AML-193 (cell line): ENCODE measurements around the gene CPS1.

Source experiments
- DNase-seq, 2 experiments: peaks; one replicate each; lab custom pipeline; 2025; lab: John Stamatoyannopoulos, UW

Gene CPS1

GRCh38 chr2:210546424-210547208 lies 9.8 kb upstream of the CPS1 start:
- no peak for DNase-seq

DNA sequence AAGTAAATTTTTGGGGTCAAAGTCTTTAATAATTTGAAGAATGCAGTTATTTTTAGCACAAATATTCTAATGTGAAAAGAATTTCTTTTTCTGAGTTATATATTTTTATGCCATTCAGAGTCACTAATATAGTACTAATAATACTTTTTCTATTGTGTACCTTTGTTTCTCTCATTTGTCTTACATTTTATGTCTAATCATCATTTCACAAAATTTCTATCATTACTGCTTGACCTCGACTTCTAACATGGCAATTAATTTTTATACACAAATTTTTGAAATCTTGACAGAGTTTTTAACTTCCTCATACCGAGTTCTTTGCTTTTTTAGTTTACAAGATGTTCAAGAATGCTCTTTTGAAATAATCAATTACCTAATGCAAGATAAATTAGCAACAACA lies 8.4 kb upstream of the CPS1 start:
- no peak for DNase-seq

DNA sequence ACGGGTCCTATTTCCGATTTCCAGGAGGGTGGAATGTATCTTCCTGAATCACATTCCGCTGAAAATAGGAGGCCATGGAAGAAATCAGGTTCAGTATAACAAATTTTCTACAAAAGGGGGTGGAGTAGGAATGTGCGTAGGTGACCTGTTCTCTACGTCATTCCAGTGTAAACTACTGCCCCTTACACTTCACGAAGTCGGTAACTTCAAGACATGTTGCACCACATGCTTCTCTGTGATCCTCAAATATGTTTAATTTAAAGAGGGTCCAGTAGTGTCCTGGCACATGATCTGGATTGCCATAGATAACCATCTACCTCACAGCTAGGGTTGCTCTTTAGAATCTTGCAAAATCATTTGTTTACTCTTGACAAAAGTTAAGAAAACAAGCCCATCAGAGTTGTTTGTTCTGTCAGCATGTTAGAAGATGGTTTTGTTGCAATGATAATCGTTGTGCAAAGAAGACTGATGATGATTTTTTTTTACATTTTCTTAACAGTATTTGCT lies 7.5 kb upstream of the CPS1 start:
- DNase-seq = no peak

GRCh38 chr2:210551001-210551400 lies 5.4 kb upstream of the CPS1 start:
- DNase-seq = no peak

DNA sequence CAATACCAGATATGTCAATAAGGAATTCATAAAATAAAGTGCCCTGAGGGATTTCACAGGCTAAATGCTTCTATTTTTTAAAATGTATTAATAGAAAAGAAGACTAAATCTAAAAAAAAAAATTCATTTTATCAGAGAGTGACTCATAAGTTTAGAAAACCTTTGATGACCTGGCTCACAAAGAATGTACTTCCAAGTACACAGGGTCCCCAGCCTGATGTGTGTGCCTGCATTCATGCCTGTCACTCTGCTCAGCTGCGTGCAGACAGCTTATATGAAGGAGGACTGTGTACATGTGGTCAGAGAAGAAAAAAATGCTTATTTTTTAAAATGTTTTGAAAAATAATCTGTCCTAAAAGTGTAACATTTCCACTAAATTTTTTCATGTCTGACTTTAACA lies 3.0 kb upstream of the CPS1 start:
- no peak for DNase-seq

DNA sequence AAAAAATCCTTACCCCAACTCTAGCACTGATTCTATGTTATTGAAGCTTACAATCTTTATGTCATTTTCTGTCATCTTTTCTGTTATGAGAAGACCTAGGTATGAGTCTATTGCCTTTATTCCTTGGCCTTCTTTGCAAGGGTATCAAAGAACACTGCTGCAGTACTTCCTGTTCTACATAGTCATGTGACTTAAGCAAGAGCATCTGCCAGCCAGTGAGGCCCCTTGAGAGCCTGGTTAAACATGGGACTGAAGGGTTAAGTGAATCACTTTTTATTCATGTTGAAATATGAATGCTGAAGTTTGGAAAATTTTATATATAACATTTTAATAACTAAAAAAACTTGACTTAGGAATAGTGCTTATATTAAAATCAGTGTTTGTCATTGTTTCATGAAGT lies 844 bp upstream of the CPS1 start:
- no peak for DNase-seq

GRCh38 chr2:210557721-210558120 lies 1.3 kb downstream of the CPS1 start:
- DNase-seq = no peak

GRCh38 chr2:210558708-210559107 lies 2.3 kb downstream of the CPS1 start:
- DNase-seq = no peak

GRCh38 chr2:210559182-210559581 lies 2.8 kb downstream of the CPS1 start:
- no peak for DNase-seq

GRCh38 chr2:210561475-210561874 lies 5.1 kb downstream of the CPS1 start:
- DNase-seq = no peak

DNA sequence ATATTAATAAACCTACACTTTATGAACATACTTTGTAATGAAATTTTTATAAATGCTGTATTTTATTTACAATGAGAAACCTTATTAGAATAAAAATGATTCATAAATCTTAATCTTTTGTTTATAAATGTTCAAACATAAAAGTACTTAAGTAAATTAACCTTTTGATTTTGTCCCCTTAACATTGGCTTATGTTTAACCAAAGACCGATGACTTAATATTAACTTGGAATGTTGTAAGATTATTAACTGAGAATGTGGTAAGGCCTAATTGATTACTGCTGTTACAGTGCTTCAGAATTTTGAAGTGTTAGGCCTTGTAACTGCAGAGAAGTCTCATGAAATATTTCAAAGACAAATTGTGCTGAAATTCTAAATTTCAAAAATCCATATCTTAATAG lies 5.7 kb downstream of the CPS1 start:
- no peak for DNase-seq

DNA sequence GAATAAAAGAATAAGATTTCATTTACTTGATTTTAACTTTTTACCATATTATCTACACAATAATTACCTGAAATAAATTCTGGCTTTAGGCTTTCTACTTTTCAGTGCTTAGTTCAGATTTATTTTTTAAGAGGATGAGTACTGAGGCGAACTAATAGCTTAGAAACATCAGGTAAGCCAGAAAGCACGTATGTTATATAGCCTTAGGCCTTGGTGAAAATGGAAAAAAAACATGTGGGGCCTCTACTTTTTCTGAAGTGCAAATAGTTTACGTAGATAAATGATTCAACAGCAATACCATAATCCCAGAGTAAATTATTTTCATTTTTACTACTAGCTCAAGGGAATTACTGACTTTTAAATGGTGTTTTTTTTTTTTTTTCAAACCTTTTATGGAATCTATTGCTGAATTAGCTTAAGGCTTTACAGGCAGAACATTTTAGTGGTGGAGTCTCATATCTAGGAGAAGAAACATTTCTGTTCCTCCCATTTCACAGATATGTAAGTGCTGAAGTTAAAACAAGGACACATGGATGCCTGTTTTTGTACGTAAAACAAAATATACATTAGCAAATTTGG lies 6.2 kb downstream of the CPS1 start:
- no peak for DNase-seq

GRCh38 chr2:210567279-210567678 lies 10.9 kb downstream of the CPS1 start:
- no peak for DNase-seq

GRCh38 chr2:210568108-210568507 lies 11.7 kb downstream of the CPS1 start:
- DNase-seq = no peak

DNA sequence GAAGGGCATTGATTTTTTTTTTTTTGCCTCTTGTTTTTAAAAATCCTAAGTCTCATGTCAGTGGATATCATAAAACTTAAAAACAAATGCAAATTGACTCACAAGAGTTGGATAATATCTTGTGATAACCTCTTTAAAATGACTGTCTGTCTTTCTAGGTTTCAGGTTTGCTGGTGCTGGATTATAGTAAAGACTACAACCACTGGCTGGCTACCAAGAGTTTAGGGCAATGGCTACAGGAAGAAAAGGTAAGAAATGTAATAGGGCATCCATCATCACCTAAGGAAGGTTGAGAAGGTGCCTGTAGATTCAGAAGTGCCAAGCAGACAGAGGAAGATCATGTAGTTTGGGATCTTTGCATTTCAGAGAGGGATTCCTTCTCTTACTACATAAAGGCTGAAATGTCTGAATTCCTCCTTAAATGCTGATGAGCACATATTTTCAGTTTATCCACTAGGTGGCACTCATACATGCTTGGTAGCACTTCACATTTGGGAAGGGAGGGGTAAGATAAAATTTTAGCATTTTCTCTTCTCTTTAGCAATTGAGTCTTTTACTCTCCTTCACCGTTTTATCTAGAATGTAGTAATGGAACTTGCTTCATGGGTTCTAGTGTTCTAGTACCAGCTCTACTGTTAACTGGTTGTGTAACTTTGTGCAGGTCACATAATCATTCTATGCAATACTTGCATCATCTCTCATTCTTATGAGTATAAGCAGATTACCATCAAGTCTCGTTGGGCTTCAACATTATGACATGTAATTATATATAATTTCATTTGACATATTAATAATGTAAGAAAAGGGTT lies 21.1 kb downstream of the CPS1 start:
- DNase-seq = peak; percentile 61 to 72

DNA sequence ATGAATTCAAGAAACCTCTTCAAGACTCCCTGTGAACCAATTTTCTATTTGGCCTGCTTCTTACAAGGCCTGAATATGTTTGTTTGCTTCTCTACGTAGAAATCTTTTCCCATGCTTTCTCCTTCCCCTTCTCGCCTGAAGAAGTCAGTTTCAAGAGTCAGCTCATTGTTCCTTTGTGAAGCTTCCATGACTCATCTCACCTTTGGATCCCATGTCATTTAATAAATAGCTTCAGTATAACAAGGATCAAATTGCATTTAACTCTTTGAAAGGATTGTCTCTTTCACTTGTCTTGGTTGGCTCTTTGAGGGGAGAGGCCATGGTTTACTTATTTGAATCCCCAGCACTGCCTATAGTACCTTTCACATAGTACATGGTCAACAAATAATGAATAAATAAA lies 28.4 kb downstream of the CPS1 start:
- no peak for DNase-seq

DNA sequence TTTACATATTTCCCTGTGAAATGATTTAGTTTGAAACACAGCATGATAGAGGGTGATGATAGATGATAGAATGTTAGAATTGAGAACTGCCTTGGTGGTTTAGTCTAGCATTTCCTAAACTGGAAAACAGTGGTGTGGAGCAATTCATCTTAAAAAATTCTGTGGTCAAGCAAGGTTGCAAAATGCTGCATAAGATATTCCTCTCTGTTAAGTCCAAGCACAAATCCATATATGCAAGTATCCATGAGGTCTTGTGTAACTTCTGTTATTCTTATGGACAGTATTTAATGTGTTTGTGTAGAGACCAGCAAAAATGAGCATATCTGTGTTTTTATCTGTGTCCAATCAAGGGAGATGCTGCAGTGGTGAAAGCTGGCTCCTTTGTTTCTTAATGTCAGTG lies 30.0 kb downstream of the CPS1 start:
- peak; percentile 84 to 86 for DNase-seq

GRCh38 chr2:210591663-210592062 lies 35.3 kb downstream of the CPS1 start:
- no peak for DNase-seq

- DNase-seq = no peak
These were observed 36.3 kb downstream of the CPS1 start for GRCh38 chr2:210592726-210593125.

GRCh38 chr2:210593166-210593565 lies 36.8 kb downstream of the CPS1 start:
- DNase-seq = no peak

DNA sequence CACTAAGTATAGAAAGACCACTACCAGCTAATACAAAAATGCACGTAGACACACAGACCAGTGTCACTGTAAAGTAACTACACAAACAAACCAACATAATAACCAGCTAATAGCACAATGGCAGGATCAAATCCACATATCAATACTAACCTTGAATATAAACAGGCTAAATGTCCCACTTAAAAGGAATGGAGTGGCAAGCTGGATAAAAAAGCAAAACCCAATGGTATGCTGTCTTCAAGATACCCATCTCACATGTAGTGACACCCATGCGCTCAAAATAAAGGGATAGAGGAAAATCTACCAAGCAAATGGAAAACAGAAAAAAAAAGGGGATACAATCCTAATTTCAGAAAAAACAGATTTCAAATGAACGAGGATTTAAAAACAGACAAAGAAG lies 41.8 kb downstream of the CPS1 start:
- DNase-seq = no peak

DNA sequence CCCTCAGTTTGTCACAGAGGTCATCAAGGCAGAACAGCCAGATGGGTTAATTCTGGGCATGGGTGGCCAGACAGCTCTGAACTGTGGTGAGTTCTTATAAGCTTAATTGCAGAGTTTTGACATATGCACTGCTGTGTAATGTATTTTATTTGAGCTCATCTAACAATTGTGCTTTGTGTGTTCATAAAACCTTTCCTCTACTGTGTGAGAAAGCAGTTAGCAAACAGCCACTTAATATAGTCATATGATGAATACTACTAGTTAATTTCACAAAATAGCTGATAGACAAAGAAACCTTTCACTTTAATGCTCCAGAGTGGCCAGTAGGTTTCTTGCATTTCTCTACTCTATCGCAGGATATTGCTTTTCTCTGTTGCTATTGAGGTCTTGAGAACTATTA lies 43.1 kb downstream of the CPS1 start:
- DNase-seq = no peak

DNA sequence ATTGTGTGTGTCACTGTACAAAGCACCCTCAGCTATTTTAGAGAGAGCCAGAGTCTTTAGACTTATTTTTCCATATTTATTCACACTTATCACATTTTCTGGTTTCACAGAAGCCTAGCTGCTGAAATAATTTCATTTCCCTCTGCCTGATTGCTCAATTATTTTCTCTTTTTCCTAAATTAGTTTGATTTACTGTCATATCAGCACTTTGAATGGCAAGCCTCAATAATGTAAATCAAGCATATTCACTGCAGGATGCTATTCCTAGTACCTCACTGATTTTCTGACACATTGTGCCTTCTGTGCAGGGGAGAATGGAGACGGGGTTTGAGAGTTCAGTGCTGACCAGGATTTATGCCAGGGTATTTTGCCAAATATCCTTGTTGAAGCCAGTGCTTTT lies 48.3 kb downstream of the CPS1 start:
- DNase-seq = no peak
